Neural cell (in vitro differentiated cells): Measurements from ENCODE around the gene LTA4H.

Experiments
- EZH2 ChIP-seq: fragments of 200-600, 300-800 bp; shearing (Covaris generic), sonication (generic); IDR thresholded peaks from 2 replicates; pipeline ENCODE4 v1.6.1; 2014; ENCODE audit warnings: antibody characterized with exemption, low read length, borderline replicate concordance, mild to moderate bottlenecking; ENCODE audit not compliant: insufficient read depth, poor library complexity, severe bottlenecking
- POLR2AphosphoS5 ChIP-seq: IDR thresholded peaks from 2 replicates; pipeline ENCODE4 v1.6.1; 2012
- RAD21 ChIP-seq: fragments of 450-650 bp; conservative IDR thresholded peaks from 2 replicates; pipeline ENCODE4 v1.6.1; 2014; ENCODE audit warnings: antibody characterized with exemption, mild to moderate bottlenecking, moderate library complexity
- SMC3 ChIP-seq: fragments of 450-650 bp; conservative IDR thresholded peaks from 2 replicates; pipeline ENCODE4 v1.6.1; 2014; ENCODE audit warnings: antibody characterized with exemption, mild to moderate bottlenecking, moderate library complexity; ENCODE audit not compliant: poor library complexity
- TF ChIP-seq, protein P1 (sequence below): fragments of 450-650 bp; IDR thresholded peaks from 2 replicates; pipeline ENCODE4 v1.5.1; 2014; ENCODE audit warnings: antibody characterized with exemption, mild to moderate bottlenecking, moderate library complexity; ENCODE audit not compliant: poor library complexity, severe bottlenecking
- TF ChIP-seq, protein P2 (sequence below): IDR thresholded peaks from 2 replicates; pipeline ENCODE4 v1.6.1; 2012; ENCODE audit warnings: borderline replicate concordance

DNA sequence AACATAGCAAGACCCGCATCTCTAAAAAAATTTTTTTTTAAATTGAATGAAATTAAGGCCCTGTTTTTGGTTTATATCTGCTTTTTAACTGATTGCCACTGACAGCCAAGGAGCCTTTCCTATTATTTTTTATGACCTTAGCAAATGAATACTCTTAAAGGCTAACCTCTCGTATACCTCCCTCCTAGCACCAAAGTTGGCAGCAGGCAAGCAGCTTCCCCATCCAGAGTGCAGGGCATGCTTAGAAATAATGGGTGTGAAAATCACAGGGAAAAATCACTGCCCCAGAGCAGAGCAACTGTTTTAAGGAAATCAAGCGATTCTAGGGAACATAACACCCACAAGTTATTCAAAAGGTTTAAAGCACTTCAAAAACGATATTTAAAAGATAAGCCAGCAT lies 59.9 kb downstream of the LTA4H start:
- TF ChIP-seq, protein P1, sequence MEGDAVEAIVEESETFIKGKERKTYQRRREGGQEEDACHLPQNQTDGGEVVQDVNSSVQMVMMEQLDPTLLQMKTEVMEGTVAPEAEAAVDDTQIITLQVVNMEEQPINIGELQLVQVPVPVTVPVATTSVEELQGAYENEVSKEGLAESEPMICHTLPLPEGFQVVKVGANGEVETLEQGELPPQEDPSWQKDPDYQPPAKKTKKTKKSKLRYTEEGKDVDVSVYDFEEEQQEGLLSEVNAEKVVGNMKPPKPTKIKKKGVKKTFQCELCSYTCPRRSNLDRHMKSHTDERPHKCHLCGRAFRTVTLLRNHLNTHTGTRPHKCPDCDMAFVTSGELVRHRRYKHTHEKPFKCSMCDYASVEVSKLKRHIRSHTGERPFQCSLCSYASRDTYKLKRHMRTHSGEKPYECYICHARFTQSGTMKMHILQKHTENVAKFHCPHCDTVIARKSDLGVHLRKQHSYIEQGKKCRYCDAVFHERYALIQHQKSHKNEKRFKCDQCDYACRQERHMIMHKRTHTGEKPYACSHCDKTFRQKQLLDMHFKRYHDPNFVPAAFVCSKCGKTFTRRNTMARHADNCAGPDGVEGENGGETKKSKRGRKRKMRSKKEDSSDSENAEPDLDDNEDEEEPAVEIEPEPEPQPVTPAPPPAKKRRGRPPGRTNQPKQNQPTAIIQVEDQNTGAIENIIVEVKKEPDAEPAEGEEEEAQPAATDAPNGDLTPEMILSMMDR, result no peak
- TF ChIP-seq POLR2AphosphoS5 (no peak), EZH2 (no peak), RAD21 (no peak), SMC3 (no peak)
- TF ChIP-seq, protein P2, sequence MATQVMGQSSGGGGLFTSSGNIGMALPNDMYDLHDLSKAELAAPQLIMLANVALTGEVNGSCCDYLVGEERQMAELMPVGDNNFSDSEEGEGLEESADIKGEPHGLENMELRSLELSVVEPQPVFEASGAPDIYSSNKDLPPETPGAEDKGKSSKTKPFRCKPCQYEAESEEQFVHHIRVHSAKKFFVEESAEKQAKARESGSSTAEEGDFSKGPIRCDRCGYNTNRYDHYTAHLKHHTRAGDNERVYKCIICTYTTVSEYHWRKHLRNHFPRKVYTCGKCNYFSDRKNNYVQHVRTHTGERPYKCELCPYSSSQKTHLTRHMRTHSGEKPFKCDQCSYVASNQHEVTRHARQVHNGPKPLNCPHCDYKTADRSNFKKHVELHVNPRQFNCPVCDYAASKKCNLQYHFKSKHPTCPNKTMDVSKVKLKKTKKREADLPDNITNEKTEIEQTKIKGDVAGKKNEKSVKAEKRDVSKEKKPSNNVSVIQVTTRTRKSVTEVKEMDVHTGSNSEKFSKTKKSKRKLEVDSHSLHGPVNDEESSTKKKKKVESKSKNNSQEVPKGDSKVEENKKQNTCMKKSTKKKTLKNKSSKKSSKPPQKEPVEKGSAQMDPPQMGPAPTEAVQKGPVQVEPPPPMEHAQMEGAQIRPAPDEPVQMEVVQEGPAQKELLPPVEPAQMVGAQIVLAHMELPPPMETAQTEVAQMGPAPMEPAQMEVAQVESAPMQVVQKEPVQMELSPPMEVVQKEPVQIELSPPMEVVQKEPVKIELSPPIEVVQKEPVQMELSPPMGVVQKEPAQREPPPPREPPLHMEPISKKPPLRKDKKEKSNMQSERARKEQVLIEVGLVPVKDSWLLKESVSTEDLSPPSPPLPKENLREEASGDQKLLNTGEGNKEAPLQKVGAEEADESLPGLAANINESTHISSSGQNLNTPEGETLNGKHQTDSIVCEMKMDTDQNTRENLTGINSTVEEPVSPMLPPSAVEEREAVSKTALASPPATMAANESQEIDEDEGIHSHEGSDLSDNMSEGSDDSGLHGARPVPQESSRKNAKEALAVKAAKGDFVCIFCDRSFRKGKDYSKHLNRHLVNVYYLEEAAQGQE, result no peak
